Daoy (cell line): ENCODE data around the gene HNRNPL. TPM values are rescaled to one million over a fixed set of nuclear protein-coding genes. Genes with fewer than 3 reads are reported as not detected.
"Not testable (repeated sequence)": the region's sequence is repeated elsewhere in the genome, so short reads cannot be mapped to it uniquely, and the experiment has no call there.

Source experiments
- DNase-seq: peaks from one replicate; pipeline ENCODE4 v3.0.0-alpha.2; 2015; ENCODE audit warnings: low read depth
- total RNA-seq: library from RNA; depleted of rRNA; stranded (reverse); fragments of >200 nt; shearing (Covaris generic); gene quantifications from 2 replicates; pipeline ENCODE4 v1.2.3, GENCODE V29; 2014

The HNRNPL gene
- total RNA-seq, 1 experiment from 2014 or later: 361 TPM

GRCh38 chr19:38829203-38829602 lies 20.6 kb downstream of the HNRNPL start:
- not testable (repeated sequence) for DNase-seq

- no peak for DNase-seq
Measured at GRCh38 chr19:38826856-38827551, 22.8 kb downstream of the HNRNPL start.

- DNase-seq: not testable (repeated sequence)
Measured at GRCh38 chr19:38825936-38826335, 23.9 kb downstream of the HNRNPL start.

GRCh38 chr19:38821230-38821825 lies 28.5 kb downstream of the HNRNPL start:
- not testable (repeated sequence) for DNase-seq

- DNase-seq: no peak
Measured at GRCh38 chr19:38819231-38819920, 30.4 kb downstream of the HNRNPL start.

- DNase-seq: no peak
Measured at GRCh38 chr19:38817081-38817480, 32.7 kb downstream of the HNRNPL start.

GRCh38 chr19:38816131-38816750 lies 33.5 kb downstream of the HNRNPL start:
- no peak for DNase-seq

GRCh38 chr19:38815059-38816001 lies 34.5 kb downstream of the HNRNPL start:
- DNase-seq: no peak

- DNase-seq: not testable (repeated sequence)
Measured at GRCh38 chr19:38813932-38814331, 35.9 kb downstream of the HNRNPL start.

GRCh38 chr19:38813323-38813722 lies 36.5 kb downstream of the HNRNPL start:
- DNase-seq: no peak

- DNase-seq: no peak
Measured at GRCh38 chr19:38812841-38813320, 36.9 kb downstream of the HNRNPL start, which contains the start of gene LGALS4. Gene LGALS4 (minus strand): TSS chr19:38812945. CDS start chr19:38812886, 59 bp downstream.

- DNase-seq: no peak
Measured at GRCh38 chr19:38812009-38812840, 37.6 kb downstream of the HNRNPL start.

- DNase-seq: no peak
Measured at GRCh38 chr19:38809592-38810252, 40.1 kb downstream of the HNRNPL start.

- DNase-seq: no peak
Measured at GRCh38 chr19:38808741-38809140, 41.0 kb downstream of the HNRNPL start.

- not testable (repeated sequence) for DNase-seq
Measured at GRCh38 chr19:38807374-38808098, 42.2 kb downstream of the HNRNPL start.

- DNase-seq: no peak
Measured at GRCh38 chr19:38806371-38806770, 43.4 kb downstream of the HNRNPL start.

- DNase-seq: no peak
Measured at GRCh38 chr19:38805180-38805579, 44.6 kb downstream of the HNRNPL start.

- DNase-seq: no peak
Measured at GRCh38 chr19:38803543-38803942, 46.2 kb downstream of the HNRNPL start.
